Activated naive CD8-positive, alpha-beta T cell treated with anti-CD3 and anti-CD28 coated beads, Interleukin-2, amount 10 ng/mL, durations not matched to agents 7 days and 5 days (primary cell): Measurements from ENCODE around the gene BPIFA3. TPM values are rescaled to one million over a fixed set of nuclear protein-coding genes. Genes with fewer than 3 reads are reported as not detected.

Source experiments
- ATAC-seq: fragments of 150-1000 bp; cut with Tn5 transposase; one replicate; pipeline ENCODE4 v1.10.0; 2021; ENCODE audit warnings: low read depth, moderate library complexity
- POLR2A ChIA-PET: fragments of 350-600 bp; sonication (Branson Sonifier 250); formaldehyde crosslinking; loops from one replicate; lab custom pipeline; 2021; ENCODE audit warnings: antibody characterized with exemption; lab: Charles Lee
- DNase-seq: peaks from one replicate; pipeline ENCODE4 v3.0.0; 2021
- H3K27ac Mint-ChIP-seq: one replicate; pipeline ENCODE4 v1.8.0; 2022; ENCODE audit warnings: mild to moderate bottlenecking, mixed read lengths
- H3K27me3 Mint-ChIP-seq: one replicate; pipeline ENCODE4 v1.8.0; 2022; ENCODE audit warnings: mild to moderate bottlenecking, moderate library complexity, mixed read lengths
- H3K36me3 Mint-ChIP-seq: one replicate; pipeline ENCODE4 v1.8.0; 2021; ENCODE audit warnings: mild to moderate bottlenecking, mixed read lengths
- H3K4me1 Mint-ChIP-seq: one replicate; pipeline ENCODE4 v1.8.0; 2021; ENCODE audit warnings: mixed read lengths
- H3K4me3 Mint-ChIP-seq: one replicate; pipeline ENCODE4 v1.8.0; 2022; ENCODE audit warnings: mild to moderate bottlenecking, moderate library complexity, mixed read lengths
- H3K9me3 Mint-ChIP-seq: one replicate; pipeline ENCODE4 v1.8.0; 2021; ENCODE audit warnings: mixed read lengths
- total RNA-seq, 2 experiments: library from RNA; stranded (reverse); gene quantifications; one replicate each; pipeline ENCODE4 v1.2.3, GENCODE V29; 2021

BPIFA3 gene
- total RNA-seq, 2 experiments from 2014 or later = not detected

DNA sequence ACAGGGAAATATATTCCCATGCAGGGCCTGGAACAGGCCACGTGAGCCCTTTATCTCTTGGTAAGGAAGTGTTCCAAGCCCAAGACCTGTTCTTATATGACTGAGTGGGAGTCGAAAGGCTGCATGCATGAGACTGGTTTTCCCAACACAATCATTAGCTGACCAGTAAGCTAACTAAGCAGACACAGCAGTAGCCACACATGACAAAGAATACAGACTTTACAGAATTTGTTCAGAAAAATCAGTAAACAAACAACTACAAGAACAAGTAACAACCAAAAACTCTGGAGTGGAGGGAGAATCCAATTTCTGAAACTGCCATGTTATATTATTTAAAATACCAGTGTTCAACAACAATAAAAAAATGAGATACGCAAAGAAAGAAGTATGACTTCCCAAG is 35.3 kb downstream of the BPIFA3 start:
- no peaks in the 10 kb centered on the region for H3K36me3 Mint-ChIP-seq
- no peaks in the 10 kb centered on the region for H3K4me1 Mint-ChIP-seq
- no peaks in the 10 kb centered on the region for H3K9me3 Mint-ChIP-seq
- peaks cover 29% of the 10 kb centered on the region for H3K27me3 Mint-ChIP-seq
- POLR2A ChIA-PET = no interaction called here
- ATAC-seq (no peak), DNase-seq (no peak)
- H3K27ac Mint-ChIP-seq = no peak overlapping the region
- H3K4me3 Mint-ChIP-seq = no peak overlapping the region

DNA sequence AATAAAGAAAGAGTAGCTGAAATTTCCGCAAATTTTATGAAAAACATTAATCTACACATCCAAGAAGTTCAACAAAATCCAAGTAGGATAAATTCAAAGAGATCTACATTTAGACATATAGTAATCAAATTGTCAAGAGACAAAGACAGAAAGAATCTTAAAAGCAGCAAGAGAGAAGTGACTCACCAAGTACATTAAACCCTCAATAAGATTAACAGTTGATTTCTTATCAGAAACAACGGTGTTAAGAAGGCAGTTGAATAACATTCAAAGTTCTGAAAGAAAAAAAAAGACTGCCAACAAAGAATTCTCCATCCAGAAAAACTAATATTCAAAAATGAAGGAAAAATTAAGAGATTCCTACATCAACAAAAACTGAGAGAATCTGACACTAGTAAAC is 37.9 kb downstream of the BPIFA3 start:
- Mint-ChIP-seq H3K36me3 (no peaks in the 10 kb centered on the region), H3K4me3 (no peak overlapping the region), H3K27ac (no peak overlapping the region), H3K27me3 (peaks cover 29% of the 10 kb centered on the region), H3K4me1 (no peaks in the 10 kb centered on the region), H3K9me3 (no peaks in the 10 kb centered on the region)
- DNase-seq (no peak), ATAC-seq (no peak)
- POLR2A ChIA-PET = no interaction called here

- POLR2A ChIA-PET = no interaction called here
- ATAC-seq (no peak), DNase-seq (no peak)
- no peaks in the 10 kb centered on the region for H3K36me3 Mint-ChIP-seq
- peaks cover 3% of the 10 kb centered on the region for H3K4me1 Mint-ChIP-seq
- H3K27ac Mint-ChIP-seq = no peak overlapping the region
- H3K9me3 Mint-ChIP-seq = no peaks in the 10 kb centered on the region
- peaks cover 47% of the 10 kb centered on the region for H3K27me3 Mint-ChIP-seq
- H3K4me3 Mint-ChIP-seq = no peak overlapping the region
Observed at GRCh38 chr20:33257237-33257636, 40.1 kb downstream of the BPIFA3 start.

GRCh38 chr20:33259371-33259770 is 42.2 kb downstream of the BPIFA3 start:
- Mint-ChIP-seq H3K27ac (no peak overlapping the region), H3K36me3 (no peaks in the 10 kb centered on the region), H3K4me3 (no peak overlapping the region), H3K4me1 (peaks cover 3% of the 10 kb centered on the region), H3K27me3 (peaks cover 55% of the 10 kb centered on the region), H3K9me3 (no peaks in the 10 kb centered on the region)
- no peak for ATAC-seq
- POLR2A ChIA-PET = interaction anchor here (0.6 kb wide), 1 partner anchor 272 kb away, joined by 3 read pairs; no protein-coding TSS in a partner anchor
- DNase-seq = no peak

DNA sequence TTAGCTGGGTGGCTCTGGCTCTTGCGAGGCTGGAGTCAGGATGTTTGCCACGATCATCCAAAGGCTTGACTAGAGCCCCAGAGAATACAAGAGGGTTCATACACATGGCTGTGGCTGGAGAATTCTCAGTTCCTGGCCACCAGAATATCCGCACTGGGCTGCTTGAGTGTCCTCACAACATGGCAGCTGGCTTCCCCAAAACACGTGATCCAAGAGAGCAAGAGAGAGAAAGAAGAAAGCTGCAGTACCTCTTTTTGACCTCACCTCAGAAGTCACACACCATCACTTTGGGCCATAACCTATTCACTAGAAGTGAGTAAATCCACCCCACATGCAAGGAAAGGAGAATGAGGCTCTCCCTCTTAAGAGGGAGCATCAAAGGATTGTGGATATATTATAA is 44.3 kb downstream of the BPIFA3 start:
- H3K27me3 Mint-ChIP-seq = peaks cover 40% of the 10 kb centered on the region
- POLR2A ChIA-PET = interaction anchor here (0.8 to 1.7 kb wide), 2 partner anchors 26 to 31 kb away, joined by 3 to 4 read pairs; partner anchors contain the start of gene BPIFA1
- H3K9me3 Mint-ChIP-seq = no peaks in the 10 kb centered on the region
- DNase-seq (no peak), ATAC-seq (no peak)
- no peaks in the 10 kb centered on the region for H3K36me3 Mint-ChIP-seq
- no peak overlapping the region for H3K4me3 Mint-ChIP-seq
- H3K4me1 Mint-ChIP-seq = peaks cover 3% of the 10 kb centered on the region
- H3K27ac Mint-ChIP-seq = no peak overlapping the region

GRCh38 chr20:33262658-33263065 is 45.5 kb downstream of the BPIFA3 start:
- Mint-ChIP-seq H3K36me3 (no peaks in the 10 kb centered on the region), H3K4me3 (no peak overlapping the region), H3K9me3 (no peaks in the 10 kb centered on the region), H3K27me3 (peaks cover 34% of the 10 kb centered on the region), H3K27ac (no peak overlapping the region), H3K4me1 (peaks cover 3% of the 10 kb centered on the region)
- POLR2A ChIA-PET = interaction anchor here (0.7 kb wide), 1 partner anchor 33 kb away, joined by 3 read pairs; no protein-coding TSS in a partner anchor
- ATAC-seq (no peak), DNase-seq (no peak)

DNA sequence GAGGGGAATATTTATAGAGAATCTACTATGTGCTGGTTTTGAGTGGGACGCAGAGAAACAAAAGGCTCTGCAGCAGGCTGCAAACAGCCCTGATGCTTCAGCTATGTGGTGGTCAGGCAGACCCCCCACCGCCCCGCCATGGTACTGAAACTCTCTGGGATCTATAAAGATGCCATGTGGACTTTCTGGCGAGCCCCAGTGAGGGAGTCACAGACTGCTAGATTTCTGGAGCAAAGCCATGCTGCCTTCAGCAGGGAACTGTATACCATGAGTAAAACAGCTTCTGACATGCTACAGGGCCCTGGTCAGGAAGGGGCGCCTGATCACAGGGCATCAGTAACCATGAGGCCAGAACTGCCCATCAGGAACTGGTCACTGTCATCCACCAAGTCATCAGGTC is 46.6 kb downstream of the BPIFA3 start:
- H3K4me3 Mint-ChIP-seq = no peak overlapping the region
- H3K9me3 Mint-ChIP-seq = no peaks in the 10 kb centered on the region
- no peak overlapping the region for H3K27ac Mint-ChIP-seq
- H3K4me1 Mint-ChIP-seq = peaks cover 5% of the 10 kb centered on the region
- ATAC-seq (no peak), DNase-seq (no peak)
- H3K36me3 Mint-ChIP-seq = no peaks in the 10 kb centered on the region
- H3K27me3 Mint-ChIP-seq = peaks cover 40% of the 10 kb centered on the region
- POLR2A ChIA-PET = no interaction called here

GRCh38 chr20:33267701-33268100 is 50.5 kb downstream of the BPIFA3 start:
- Mint-ChIP-seq H3K4me1 (peaks cover 2% of the 10 kb centered on the region), H3K36me3 (no peaks in the 10 kb centered on the region), H3K9me3 (no peaks in the 10 kb centered on the region), H3K27me3 (peaks cover 33% of the 10 kb centered on the region), H3K4me3 (no peak overlapping the region), H3K27ac (no peak overlapping the region)
- POLR2A ChIA-PET = no interaction called here
- DNase-seq (no peak), ATAC-seq (no peak)

DNA sequence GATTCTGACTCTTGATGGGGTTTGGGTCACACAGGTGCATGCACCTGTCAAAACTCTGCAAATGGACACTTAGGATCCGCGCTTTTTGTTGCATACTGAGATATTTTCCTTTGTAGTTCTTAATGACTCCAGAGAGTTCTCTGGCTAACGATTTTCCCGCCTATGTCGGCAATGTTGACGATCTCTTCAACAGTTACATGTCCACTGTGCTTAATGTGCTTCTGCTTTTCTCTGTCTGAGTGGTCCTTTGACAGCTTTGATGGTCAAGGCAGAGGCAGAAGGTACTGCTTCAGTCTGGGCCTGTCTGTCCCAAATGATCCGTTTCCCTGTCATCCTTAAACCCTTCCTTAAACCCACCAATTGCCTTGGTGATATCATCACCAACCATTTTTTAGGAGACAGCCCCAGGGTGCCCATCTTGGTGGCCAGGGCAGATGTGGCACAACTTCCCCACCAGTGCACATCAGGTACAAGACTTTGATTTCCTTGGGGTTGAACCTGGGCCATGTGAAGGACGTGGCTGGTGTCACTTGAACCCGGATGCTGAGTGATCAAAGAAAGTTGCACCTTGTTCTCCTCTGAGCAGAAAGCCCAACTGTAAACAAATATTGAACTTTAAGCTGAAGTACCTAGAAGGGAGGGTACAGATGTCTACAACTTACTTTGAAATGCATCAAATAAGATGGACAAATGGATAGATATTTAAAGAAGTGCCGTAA is 55.2 kb downstream of the BPIFA3 start:
- Mint-ChIP-seq H3K4me1 (peaks cover 2% of the 10 kb centered on the region), H3K27ac (no peak overlapping the region), H3K9me3 (no peaks in the 10 kb centered on the region), H3K4me3 (no peak overlapping the region), H3K36me3 (no peaks in the 10 kb centered on the region), H3K27me3 (peaks cover 25% of the 10 kb centered on the region)
- ATAC-seq (no peak), DNase-seq (no peak)
- POLR2A ChIA-PET = no interaction called here

DNA sequence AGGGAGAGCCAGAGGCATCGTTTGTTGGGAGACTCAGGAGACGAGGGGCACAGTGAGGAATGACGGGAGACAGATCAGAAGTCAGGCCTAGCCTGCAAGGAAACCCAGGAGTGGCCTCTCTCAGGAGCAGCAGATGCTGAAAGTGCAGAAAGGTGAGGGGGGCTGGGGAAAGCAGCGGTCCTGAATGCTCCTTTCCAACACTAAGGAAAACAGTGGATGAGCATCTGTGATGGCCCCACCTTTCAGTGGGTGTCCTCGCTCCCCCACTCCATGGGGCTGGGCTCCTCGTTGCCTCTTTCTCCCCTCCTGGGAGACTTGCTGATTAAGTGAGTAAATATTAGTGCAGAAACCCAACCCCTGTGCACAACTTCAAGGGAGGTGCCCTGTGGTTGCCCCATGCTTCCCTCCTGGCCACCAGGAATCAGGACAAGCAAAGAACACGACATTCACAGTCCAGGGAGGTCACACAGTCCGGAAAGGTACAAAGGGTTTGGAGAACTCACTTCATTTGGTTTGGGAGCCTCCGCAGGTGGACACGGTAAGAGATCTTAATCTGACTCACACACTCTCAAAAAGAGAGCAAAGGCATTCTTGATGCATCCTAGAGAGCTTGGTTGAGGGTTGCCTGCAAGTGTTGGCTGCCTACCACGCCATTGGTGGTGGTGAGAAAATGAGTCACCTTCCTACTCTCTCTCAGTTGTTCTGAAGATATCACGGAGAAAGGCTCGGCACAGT is 56.1 kb downstream of the BPIFA3 start:
- H3K27ac Mint-ChIP-seq = no peak overlapping the region
- H3K36me3 Mint-ChIP-seq = no peaks in the 10 kb centered on the region
- no peak for ATAC-seq
- H3K9me3 Mint-ChIP-seq = no peaks in the 10 kb centered on the region
- DNase-seq = no peak
- POLR2A ChIA-PET = no interaction called here
- no peak overlapping the region for H3K4me3 Mint-ChIP-seq
- H3K27me3 Mint-ChIP-seq = peaks cover 20% of the 10 kb centered on the region
- H3K4me1 Mint-ChIP-seq = no peaks in the 10 kb centered on the region

GRCh38 chr20:33275215-33275614 is 58.1 kb downstream of the BPIFA3 start:
- POLR2A ChIA-PET = no interaction called here
- no peak for ATAC-seq
- Mint-ChIP-seq H3K27me3 (peaks cover 19% of the 10 kb centered on the region), H3K9me3 (no peaks in the 10 kb centered on the region), H3K27ac (no peak overlapping the region), H3K4me1 (no peaks in the 10 kb centered on the region), H3K4me3 (no peak overlapping the region), H3K36me3 (no peaks in the 10 kb centered on the region)
- DNase-seq = no peak

- no peak overlapping the region for H3K27ac Mint-ChIP-seq
- ATAC-seq (no peak), DNase-seq (no peak)
- H3K9me3 Mint-ChIP-seq = no peaks in the 10 kb centered on the region
- H3K4me1 Mint-ChIP-seq = no peaks in the 10 kb centered on the region
- H3K36me3 Mint-ChIP-seq = no peaks in the 10 kb centered on the region
- POLR2A ChIA-PET = no interaction called here
- no peak overlapping the region for H3K4me3 Mint-ChIP-seq
- H3K27me3 Mint-ChIP-seq = peaks cover 16% of the 10 kb centered on the region
Observed at GRCh38 chr20:33275871-33276270, 58.7 kb downstream of the BPIFA3 start.

DNA sequence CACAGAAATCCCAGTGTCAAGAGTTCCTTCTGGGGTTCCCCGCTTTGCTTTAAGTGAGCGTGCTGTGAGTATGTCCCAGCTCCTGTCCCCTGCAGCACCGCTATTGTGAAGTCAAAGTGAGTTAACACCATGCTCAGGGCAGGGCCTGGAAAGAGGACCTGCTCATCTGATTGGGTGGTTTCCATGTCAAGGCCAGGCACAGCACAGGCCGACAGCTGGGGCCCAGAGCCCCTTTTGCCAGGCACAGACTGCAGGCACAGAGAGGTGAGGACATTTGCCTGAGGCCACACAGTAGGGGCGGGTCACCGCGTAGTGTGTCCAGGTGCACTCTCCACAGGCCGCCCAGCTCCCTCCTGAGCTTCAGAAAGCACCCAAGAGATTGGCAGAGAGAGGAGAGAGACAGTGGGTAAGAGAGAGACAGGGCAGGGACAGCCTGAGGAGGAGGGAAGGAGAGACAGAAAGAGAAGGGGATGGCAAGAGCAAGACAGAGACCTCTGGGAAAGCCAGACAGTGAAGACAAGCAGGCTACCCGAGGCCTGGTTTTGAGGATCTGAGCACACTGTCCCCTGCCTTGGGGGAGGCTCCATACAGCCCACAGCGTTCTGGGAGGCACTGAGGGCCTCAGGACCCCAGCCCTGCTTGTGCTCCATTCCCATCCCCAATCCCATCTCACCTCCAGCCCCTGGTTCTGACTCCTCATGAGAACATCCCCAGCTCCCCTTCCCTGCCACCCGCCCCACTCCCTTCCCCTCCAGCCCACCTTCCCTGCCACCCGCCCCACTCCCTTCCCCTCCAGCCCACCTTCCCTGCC is 59.4 kb downstream of the BPIFA3 start:
- Mint-ChIP-seq H3K4me1 (no peaks in the 10 kb centered on the region), H3K4me3 (no peak overlapping the region), H3K36me3 (no peaks in the 10 kb centered on the region), H3K27me3 (peaks cover 11% of the 10 kb centered on the region), H3K27ac (no peak overlapping the region), H3K9me3 (no peaks in the 10 kb centered on the region)
- no peak for ATAC-seq
- no peak for DNase-seq
- POLR2A ChIA-PET = no interaction called here
